HG03469 (cell line): ENCODE data around the gene CSRP2.

Source experiments
- ATAC-seq: cut with Tn5 transposase; IDR thresholded peaks from one replicate; pipeline ENCODE4 v1.9.1; 2021; ENCODE audit warnings: mild to moderate bottlenecking, moderate library complexity, moderate number of reproducible peaks; ENCODE audit not compliant: unreplicated experiment

Gene CSRP2

DNA sequence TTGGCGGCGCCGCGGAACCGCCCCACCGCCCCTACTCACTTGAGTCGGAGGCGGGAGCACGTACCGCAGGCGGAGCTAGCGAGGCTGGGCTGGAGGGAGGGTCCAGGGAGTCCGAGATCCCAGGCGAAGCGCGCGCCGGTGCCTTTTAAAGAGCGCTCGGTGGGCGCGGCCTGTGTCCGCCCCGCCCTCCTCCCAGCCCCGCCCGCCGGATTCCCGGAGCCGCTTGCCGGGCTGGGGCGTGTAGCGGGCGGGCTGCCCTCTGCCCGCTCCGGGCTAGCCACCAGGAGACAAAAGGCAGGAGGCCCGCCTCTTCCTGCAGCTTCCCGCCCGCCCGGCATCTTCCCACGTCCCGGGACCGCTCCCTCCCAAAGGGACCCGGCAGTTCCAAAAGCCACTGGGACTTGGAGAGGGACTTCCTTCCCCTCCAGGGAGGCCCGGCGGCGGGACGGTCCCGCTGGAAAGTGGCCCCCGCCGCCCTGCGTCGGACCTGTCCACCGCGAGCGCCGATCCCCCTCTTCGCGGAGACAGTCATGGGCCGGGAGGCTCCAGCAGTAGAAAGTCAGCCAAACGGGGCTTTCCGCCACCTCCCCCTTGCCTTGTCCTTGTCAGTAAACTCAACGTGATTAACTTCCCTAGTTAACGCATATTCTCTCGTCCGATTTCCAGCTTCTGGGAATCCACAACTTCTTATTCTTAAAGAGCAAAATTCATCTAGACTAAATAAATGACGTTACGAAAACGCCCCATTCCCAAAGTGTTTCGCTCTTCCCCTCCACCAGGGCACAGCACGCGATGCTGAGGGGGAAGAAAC, at the start of gene CSRP2:
Gene CSRP2 (minus strand): TSS at position 121 of the 811 bp plus-strand sequence. CDS start 12,759 bp downstream, outside the sequence.
- ATAC-seq, result peak; percentile 71

- ATAC-seq, result no peak
Measured at GRCh38 chr12:76927170-76927784, 48.5 kb upstream of the CSRP2 start.

GRCh38 chr12:76925135-76925534, 46.3 kb upstream of the CSRP2 start:
- ATAC-seq, result no peak

- no peak for ATAC-seq
Measured at GRCh38 chr12:76922866-76923265, 44.0 kb upstream of the CSRP2 start.

GRCh38 chr12:76921891-76922664, 43.3 kb upstream of the CSRP2 start:
- ATAC-seq, result no peak

DNA sequence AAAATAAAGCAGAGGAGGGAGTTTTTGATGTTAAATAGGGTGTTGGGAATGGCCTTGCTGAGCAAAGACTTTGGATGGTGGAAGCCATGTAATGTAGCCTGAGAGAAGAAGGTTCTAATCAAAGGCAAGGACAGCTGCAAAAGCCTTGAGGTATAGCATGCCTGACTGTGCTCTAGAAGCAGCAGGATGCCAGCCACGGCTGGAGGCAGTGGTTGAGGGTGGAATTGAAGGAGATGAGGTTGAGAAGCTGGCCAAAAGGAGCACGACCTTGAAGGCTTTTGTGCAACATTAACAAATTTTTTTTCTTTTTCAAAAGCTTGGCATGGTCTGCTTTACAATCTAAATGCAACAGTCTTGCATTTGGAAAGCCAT, 42.3 kb upstream of the CSRP2 start:
- ATAC-seq, result no peak

DNA sequence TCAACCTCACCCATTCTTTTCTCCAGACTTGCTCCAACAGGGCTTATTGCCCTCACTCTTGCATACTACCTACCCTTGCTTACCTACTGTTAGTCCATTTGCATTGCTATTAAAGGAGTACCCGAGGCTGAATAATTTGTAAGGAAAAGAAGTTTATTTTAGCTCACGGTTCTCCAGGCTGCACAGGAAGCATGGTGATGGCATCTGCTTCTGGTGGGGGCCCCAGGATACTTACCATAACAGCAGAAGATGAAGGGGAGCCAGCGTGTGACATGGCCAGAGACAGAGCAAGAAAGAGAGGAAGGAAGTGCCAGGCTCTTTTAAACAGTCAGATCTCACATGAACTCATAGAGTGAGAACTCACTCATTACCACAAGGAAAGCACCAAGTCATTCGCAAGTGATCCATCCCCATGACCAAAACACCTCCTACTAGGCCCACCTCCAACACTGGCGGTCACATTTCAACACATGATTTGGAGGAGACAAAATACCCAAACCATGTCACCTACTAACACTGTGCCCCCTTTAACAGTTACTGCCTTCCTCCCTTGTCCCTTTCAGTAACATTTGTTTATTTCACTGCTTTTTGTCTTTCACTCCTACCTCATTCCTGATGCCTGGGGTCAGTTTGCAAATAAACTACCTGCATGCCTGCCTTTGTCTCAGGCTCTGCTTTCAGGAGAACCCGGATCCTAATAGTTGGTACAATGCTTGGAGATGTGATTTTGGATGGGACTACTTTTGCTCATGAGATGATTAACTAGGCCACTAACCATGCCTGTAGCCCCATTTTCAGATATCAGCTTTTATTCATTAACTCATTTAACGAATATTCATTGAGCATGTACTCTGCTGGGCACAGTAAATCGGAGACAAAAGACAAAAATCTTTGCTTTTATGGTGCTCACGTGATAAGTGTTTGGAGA, 41.6 kb upstream of the CSRP2 start:
- ATAC-seq, result peak; percentile 76

DNA sequence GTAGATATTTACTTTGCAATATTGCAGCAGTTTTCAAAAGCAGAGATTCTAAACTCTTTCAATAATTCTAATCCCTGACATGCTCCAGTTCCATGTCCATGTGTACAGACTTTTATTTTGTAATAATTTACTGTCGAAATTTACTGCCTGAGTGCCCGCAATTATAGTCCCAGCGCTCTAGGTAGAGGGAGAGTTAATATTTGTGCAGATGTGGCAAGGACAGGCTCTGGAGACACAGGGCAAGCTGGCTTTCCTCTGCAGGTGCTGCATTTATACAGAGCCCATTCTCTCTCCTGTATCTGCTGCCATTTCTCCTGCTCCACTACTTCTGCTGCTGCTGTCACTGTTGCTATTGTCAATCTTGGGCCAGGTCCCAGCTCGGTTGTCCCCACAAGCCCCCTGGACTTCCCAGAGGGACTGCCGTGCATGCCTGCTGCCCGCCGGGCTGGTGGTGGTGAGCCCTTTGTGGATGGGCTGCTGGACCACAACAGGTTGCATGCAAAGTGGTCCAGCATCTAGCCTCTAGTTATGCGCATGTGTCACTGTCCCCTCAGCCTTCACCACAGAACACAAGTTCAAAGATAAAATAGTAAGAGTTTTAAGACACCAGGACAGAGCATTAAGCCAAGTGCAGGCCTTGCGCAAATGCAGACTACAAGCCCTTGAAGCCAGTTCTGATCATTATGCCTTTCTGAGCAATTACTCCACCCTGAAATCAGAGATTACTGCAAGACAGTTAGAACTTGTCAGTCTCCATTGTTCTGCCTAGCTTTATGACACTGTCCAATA, 40.8 kb upstream of the CSRP2 start:
- no peak for ATAC-seq

- no peak for ATAC-seq
Measured at GRCh38 chr12:76916170-76916540, 37.3 kb upstream of the CSRP2 start.

DNA sequence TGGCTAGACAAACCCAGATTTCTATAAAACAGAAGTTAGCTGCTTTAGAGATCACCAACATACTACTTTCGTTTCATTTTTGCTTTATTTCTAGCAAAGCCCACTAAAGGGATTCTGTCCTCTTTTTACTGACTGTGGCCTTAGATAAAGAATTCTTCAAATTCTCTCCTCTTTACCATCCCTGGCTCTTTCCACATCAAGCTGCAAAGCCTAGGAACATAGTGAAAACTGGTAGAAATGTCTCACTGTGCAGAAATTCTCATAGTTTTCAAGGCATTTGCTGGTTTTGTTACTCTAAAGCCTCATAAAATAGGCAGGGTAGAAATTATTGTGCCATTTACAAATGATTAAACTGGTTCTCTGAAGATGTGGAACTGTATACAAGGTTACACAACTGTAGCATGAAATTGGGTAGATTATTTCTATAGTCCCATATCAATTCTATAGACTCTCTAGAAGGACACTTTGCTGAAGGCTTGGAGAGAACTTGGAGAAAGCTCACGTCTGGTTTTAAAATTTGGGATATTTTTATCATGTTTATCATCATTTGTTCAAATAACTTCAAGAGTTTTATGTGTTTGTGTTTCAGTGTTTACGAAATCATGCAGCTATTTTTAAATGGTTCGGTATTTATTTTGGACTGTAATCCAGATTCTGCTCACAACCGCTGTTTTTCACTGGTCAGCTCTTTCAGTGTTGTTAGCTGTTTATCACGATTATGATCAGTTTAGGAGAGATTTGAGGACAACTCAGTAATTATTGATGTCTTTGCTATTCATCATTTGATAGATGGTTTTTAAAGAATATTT, 36.7 kb upstream of the CSRP2 start:
- ATAC-seq, result no peak

- no peak for ATAC-seq
Measured at GRCh38 chr12:76914102-76914859, 35.5 kb upstream of the CSRP2 start.

GRCh38 chr12:76909290-76909689, 30.5 kb upstream of the CSRP2 start:
- no peak for ATAC-seq

GRCh38 chr12:76908303-76909017, 29.6 kb upstream of the CSRP2 start:
- no peak for ATAC-seq

DNA sequence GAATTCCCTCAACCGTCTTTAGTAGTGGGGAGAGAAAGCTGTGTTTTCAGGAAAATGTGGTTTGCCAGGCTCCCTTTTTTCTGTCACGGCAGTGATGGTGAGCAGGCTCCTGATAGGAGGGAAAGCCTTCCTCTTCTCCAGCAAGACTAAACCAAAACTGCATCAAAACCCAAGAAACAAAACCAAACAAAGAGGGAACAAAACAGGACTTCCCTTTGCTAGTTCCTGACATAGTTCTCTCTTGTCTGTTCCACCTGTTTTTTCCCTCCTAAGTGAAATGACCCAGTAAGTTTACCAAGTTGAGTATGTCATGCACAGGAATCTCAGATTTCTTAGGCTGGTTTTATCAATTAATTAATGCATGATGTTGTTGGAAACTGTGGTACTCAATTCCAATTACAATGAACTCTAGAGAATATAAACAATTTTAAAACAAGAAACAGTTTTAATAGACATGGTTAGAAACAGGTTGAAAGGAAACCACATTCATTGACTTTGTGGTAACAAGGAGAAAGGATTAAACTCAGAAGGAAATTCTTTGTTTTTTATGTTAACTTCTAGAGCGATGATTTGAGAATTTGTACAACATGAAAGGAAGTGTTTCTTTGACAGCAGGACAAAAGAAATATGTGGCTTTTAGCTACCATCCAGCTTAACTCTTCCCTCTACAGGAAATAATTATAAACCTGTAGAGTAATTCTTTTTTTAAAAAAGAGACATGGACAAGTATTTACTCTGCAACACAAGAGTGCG, 23.0 kb upstream of the CSRP2 start:
- ATAC-seq, result no peak

- no peak for ATAC-seq
Measured at GRCh38 chr12:76899522-76899921, 20.7 kb upstream of the CSRP2 start.

GRCh38 chr12:76898442-76898841, 19.6 kb upstream of the CSRP2 start:
- ATAC-seq, result no peak

- no peak for ATAC-seq
Measured at GRCh38 chr12:76896274-76896673, 17.5 kb upstream of the CSRP2 start.
